MCF 10A (cell line): ENCODE measurements around the gene MAPKAP1. TPM values are rescaled to one million over a fixed set of nuclear protein-coding genes. Genes with fewer than 3 reads are reported as not detected.

Experiments used
- BruUV-seq: library from RNA; stranded (reverse); fragments of 400-500 nt; replicated peaks from 2 replicates; lab custom pipeline; 2021; lab: Mats Ljungman, UMichigan
- CTCF ChIA-PET: fragments of 300-600 bp; sonication (Branson Sonifier 250); formaldehyde crosslinking; extraction: SDS; loops from one replicate; lab custom pipeline; 2021; ENCODE audit warnings: antibody characterized with exemption, inconsistent platforms; lab: Yijun Ruan, JAX
- POLR2A ChIA-PET: fragments of 300-600, 350-650 bp; sonication (Branson Sonifier 250); formaldehyde crosslinking; extraction: SDS; loops from one replicate; lab custom pipeline; 2020; ENCODE audit warnings: antibody characterized with exemption, inconsistent platforms; lab: Yijun Ruan, JAX
- DNase-seq: peaks from one replicate; pipeline ENCODE4 v3.0.0-alpha.2; 2018; ENCODE audit not compliant: unreplicated experiment
- H3K27ac Mint-ChIP-seq: one replicate; pipeline ENCODE4 v1.8.0; 2022; ENCODE audit warnings: mild to moderate bottlenecking, low read depth, mixed read lengths; ENCODE audit not compliant: unreplicated experiment
- H3K27me3 Mint-ChIP-seq: one replicate; pipeline ENCODE4 v1.8.0; 2022; ENCODE audit warnings: mixed read lengths; ENCODE audit not compliant: insufficient read depth, unreplicated experiment
- H3K36me3 Mint-ChIP-seq: one replicate; pipeline ENCODE4 v1.8.0; 2022; ENCODE audit warnings: mild to moderate bottlenecking, moderate library complexity, mixed read lengths; ENCODE audit not compliant: insufficient read depth, unreplicated experiment
- H3K4me1 Mint-ChIP-seq: one replicate; pipeline ENCODE4 v1.8.0; 2022; ENCODE audit warnings: mixed read lengths; ENCODE audit not compliant: insufficient read depth, unreplicated experiment
- H3K4me3 Mint-ChIP-seq: one replicate; pipeline ENCODE4 v1.8.0; 2022; ENCODE audit warnings: mild to moderate bottlenecking, moderate library complexity, mixed read lengths; ENCODE audit not compliant: unreplicated experiment
- H3K9me3 Mint-ChIP-seq: one replicate; pipeline ENCODE4 v1.8.0; 2022; ENCODE audit warnings: mixed read lengths; ENCODE audit not compliant: unreplicated experiment
- intact Hi-C: fragments of 100-400 bp; cut with micrococcal nuclease; formaldehyde crosslinking; loops from 2 replicates; pipeline ENCODE4 v1.14.1; 2022
- total RNA-seq: library from RNA; stranded (reverse); gene quantifications from 2 replicates; pipeline ENCODE4 v1.2.3, GENCODE V29; 2022
- TF ChIP-seq, protein P1 (sequence below): fragments of 200-600 bp; IDR thresholded peaks from one replicate; pipeline ENCODE4 v1.8.0; 2022; ENCODE audit warnings: antibody characterized with exemption, mild to moderate bottlenecking; ENCODE audit not compliant: unreplicated experiment

MAPKAP1 gene
- total RNA-seq, 1 experiment from 2014 or later: 74.9 TPM

GRCh38 chr9:125521462-125522327 is 185.3 kb downstream of the MAPKAP1 start:
- peak; percentile 65 for DNase-seq
- H3K4me1 Mint-ChIP-seq: peaks cover 21% of the 10 kb centered on the region

GRCh38 chr9:125519734-125520133 is 187.3 kb downstream of the MAPKAP1 start:
- H3K4me1 Mint-ChIP-seq: peaks cover 21% of the 10 kb centered on the region

More at GRCh38 chr9:125521462-125522327, 185.3 kb downstream of the MAPKAP1 start:
- intact Hi-C loops: no loop called here
- TF ChIP-seq, protein P1, sequence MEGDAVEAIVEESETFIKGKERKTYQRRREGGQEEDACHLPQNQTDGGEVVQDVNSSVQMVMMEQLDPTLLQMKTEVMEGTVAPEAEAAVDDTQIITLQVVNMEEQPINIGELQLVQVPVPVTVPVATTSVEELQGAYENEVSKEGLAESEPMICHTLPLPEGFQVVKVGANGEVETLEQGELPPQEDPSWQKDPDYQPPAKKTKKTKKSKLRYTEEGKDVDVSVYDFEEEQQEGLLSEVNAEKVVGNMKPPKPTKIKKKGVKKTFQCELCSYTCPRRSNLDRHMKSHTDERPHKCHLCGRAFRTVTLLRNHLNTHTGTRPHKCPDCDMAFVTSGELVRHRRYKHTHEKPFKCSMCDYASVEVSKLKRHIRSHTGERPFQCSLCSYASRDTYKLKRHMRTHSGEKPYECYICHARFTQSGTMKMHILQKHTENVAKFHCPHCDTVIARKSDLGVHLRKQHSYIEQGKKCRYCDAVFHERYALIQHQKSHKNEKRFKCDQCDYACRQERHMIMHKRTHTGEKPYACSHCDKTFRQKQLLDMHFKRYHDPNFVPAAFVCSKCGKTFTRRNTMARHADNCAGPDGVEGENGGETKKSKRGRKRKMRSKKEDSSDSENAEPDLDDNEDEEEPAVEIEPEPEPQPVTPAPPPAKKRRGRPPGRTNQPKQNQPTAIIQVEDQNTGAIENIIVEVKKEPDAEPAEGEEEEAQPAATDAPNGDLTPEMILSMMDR: no peak
- ChIA-PET CTCF (interaction anchor here (1.0 kb wide), 1 partner anchor 10 kb away, joined by 4 read pairs; no protein-coding TSS in a partner anchor), POLR2A (interaction anchor here (0.6 to 3.6 kb wide), 8 partner anchors 8 to 875 kb away, joined by 3 to 19 read pairs (median 3); partner anchors contain the start of gene MAPKAP1)
- BruUV-seq: no TSS peak
- H3K36me3 Mint-ChIP-seq: peaks cover 17% of the 10 kb centered on the region
- peak overlapping the region; percentile 72 for H3K27ac Mint-ChIP-seq
- no peaks in the 10 kb centered on the region for H3K9me3 Mint-ChIP-seq
- no peaks in the 10 kb centered on the region for H3K27me3 Mint-ChIP-seq
- no peak overlapping the region for H3K4me3 Mint-ChIP-seq

DNA sequence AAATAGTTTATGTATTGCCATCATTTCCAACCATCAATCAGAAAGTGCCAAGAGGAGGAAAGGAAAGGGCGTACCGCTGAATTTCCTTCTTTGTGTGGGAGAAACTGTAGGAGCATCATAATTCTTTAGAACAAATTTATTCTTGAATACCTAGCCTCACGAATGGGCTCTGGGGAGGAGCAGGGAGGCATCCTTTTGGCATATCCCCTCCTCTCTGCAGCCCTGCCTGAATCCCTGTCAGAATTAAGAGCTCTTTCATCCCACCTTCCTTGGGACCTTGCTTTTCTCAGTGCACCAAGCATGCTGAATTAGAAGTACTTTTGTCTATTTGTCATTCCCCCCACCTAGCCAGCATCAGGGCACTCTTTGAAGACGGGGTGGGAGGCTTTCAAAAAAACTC is 189.4 kb downstream of the MAPKAP1 start:
- intact Hi-C loops: no loop called here
- POLR2A ChIA-PET: interaction anchor here (1.0 to 1.5 kb wide), 2 partner anchors 10 to 13 kb away, joined by 3 to 4 read pairs; no protein-coding TSS in a partner anchor
- H3K4me3 Mint-ChIP-seq: no peak overlapping the region
- H3K4me1 Mint-ChIP-seq: peaks cover 19% of the 10 kb centered on the region
- H3K36me3 Mint-ChIP-seq: peaks cover 6% of the 10 kb centered on the region
- TF ChIP-seq, protein P1: no peak
- CTCF ChIA-PET: interaction anchor here (0.8 to 1.0 kb wide), 2 partner anchors 10 to 11 kb away, joined by 3 read pairs; no protein-coding TSS in a partner anchor
- no peaks in the 10 kb centered on the region for H3K9me3 Mint-ChIP-seq
- BruUV-seq: no TSS peak
- no peak for DNase-seq
- H3K27me3 Mint-ChIP-seq: no peaks in the 10 kb centered on the region
- H3K27ac Mint-ChIP-seq: no peak overlapping the region

More at GRCh38 chr9:125519734-125520133, 187.3 kb downstream of the MAPKAP1 start:
- DNase-seq: no peak
- intact Hi-C loops: no loop called here
- H3K36me3 Mint-ChIP-seq: peaks cover 13% of the 10 kb centered on the region
- ChIA-PET POLR2A (no interaction called here), CTCF (no interaction called here)
- no peaks in the 10 kb centered on the region for H3K27me3 Mint-ChIP-seq
- no peak overlapping the region for H3K27ac Mint-ChIP-seq
- TF ChIP-seq, protein P1: no peak
- no peak overlapping the region for H3K4me3 Mint-ChIP-seq
- H3K9me3 Mint-ChIP-seq: no peaks in the 10 kb centered on the region
- no TSS peak for BruUV-seq
